ENCODE data around the gene TNFAIP8L3.

TNFAIP8L3 gene

DNA sequence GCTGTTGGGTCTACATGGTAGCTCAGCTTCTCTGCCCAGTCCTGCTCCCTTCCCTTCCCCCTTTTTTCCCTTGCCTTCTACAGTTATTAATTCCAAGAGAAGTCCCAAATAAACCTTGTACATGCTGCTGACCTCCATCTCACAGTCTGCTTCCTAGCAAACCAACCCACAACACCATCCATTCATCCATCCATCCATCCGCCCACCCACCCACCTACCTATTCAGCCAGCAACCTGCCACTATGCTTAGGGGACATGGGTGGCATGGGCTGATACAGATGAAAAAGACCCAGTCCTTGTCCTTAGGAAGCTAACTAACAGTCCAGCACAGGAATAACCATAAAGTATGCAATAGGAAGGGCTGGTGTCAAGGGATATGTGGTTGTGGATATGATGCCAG is 5.7 kb downstream of the TNFAIP8L3 start:
- FAIRE-seq = no peak

DNA sequence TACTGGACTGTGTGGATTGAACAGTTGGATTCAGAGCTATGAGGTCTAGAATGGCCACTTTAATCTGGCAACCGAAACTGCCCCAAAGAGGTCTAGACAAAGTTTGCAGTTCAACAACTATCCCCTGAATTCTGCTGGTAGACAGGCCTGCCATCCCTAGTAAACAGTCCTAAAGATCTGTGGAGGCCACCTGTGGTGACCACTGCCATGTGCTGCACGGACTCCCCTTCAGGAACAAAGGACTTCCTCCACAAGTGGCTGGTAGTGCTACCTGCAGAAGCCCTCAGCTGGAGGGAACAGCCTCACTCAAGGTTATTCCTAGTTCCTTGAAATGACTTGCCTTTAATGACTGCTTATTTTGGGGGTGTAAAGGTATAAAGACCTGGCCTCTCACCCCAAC is 6.1 kb downstream of the TNFAIP8L3 start:
- no peak for FAIRE-seq

DNA sequence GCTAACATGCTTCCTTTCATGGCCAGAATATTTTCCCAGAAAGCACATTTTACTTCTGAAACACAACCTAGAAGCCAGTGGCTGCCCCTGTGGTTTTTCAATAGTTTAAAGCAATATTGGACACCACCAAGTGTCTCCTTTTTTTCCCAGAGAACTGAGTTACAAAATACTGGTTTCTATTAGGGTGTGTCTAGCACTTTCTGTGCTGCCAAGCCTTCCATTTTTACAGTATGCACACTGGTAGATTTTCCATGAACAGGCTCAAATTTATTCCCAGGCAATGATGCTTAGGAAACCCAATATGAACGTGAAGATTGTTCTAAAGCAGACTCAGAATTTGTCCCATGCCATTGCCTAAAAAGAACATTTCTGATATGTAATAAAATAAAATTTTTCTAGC is 7.2 kb downstream of the TNFAIP8L3 start:
- FAIRE-seq = no peak

- FAIRE-seq = no peak
Observed at GRCh38 chr15:51086409-51086808, 8.3 kb downstream of the TNFAIP8L3 start.

DNA sequence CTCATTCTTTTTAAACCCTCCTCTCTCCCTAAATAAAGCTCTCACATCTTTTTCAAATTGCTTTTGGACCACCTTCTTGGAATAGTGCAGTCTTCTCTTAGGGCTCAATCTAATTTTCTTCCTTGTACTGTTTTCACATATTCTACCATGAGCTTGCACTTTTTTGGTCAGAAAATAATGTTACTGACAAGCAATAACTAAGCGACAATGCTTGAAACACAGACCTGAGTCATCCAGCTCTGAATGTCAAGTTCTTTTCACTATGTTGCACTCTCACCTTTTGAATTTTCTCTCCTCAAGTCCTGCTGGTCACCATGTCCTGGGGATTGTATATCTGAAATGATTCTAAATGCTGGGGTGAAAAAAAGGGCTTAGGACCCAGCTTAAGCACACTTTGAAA is 8.9 kb downstream of the TNFAIP8L3 start:
- FAIRE-seq = no peak

- FAIRE-seq = no peak
Observed at GRCh38 chr15:51083641-51084166, 11.0 kb downstream of the TNFAIP8L3 start.

GRCh38 chr15:51082246-51082645 is 12.5 kb downstream of the TNFAIP8L3 start:
- FAIRE-seq = no peak

GRCh38 chr15:51080286-51080685 is 14.4 kb downstream of the TNFAIP8L3 start:
- FAIRE-seq = no peak

DNA sequence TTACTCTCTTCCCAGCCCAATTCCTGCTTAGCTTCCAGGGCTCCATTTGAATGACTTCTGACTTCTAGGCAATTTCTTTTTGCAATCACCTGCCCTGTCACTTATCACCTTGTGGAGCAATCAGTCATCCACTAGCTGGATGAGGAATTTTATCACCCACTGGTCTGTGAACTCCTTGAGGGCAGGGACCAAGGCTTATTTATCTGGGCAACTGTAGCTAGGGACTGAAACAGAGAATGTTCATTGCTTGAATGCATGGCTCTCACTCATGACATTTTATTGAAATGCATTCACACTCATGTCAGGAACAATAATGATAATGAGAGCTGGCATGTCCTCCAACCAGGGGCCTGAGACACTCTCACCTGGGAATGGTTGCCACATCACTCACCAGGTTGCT is 15.5 kb downstream of the TNFAIP8L3 start:
- FAIRE-seq = no peak

GRCh38 chr15:51077221-51078153 is 17.2 kb downstream of the TNFAIP8L3 start:
- no peak for FAIRE-seq

- no peak for FAIRE-seq
Observed at GRCh38 chr15:51076524-51077220, 18.0 kb downstream of the TNFAIP8L3 start.

DNA sequence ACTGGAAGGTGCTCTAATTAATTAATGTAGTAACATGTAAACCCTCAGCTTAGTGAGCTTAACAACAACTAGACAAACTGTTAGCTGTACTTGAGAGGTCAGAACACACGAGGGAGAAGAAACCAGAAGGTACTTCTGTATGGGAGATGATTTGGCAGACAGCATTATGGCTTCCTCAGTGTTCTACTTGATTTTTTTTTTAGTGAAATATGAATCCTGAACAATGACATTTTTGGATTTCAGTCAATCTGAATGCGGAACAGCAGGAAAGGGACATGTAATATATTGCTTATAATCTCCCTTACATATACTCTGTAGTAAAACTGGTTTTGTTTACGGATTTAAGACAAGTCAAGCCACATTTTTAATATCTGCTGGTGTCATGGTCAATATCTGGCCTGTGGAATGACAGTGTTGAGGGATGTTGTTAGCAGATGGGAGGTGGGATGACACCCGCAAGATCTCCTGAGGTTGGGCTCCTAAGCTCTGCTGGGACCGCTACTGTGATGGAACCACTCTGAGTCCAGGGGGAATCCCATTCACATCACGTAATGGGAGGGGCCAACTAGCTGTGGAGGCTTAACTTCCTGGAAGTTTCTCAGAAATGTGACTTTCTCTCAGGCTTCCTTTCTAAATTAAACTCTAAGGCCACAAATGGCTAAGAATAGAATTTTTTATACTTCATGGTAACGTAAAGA is 18.7 kb downstream of the TNFAIP8L3 start:
- FAIRE-seq = no peak

GRCh38 chr15:51075364-51075763 is 19.3 kb downstream of the TNFAIP8L3 start:
- no peak for FAIRE-seq

- no peak for FAIRE-seq
Observed at GRCh38 chr15:51074926-51075325, 19.8 kb downstream of the TNFAIP8L3 start.

- FAIRE-seq = no peak
Observed at GRCh38 chr15:51071578-51071977, 23.1 kb downstream of the TNFAIP8L3 start.

- no peak for FAIRE-seq
Observed at GRCh38 chr15:51069983-51070382, 24.7 kb downstream of the TNFAIP8L3 start.

DNA sequence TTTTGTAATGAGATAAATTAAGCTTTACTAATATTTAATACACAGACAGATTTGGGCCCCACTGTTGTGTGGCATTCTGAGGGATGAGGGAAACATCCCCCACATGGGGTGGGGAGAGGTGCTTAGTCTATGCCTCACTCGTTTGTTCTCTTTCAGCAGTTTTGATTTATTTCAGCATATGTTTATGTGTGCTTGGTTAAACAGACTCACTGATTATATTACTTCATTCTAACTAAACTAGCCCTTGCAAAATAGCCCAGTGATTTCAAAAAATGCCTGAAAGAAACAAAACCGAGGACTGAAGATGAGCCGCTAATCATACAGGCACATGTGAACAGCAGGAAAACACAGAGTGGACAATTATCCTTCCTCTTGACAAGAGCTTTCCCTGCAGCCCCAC is 27.2 kb downstream of the TNFAIP8L3 start:
- no peak for FAIRE-seq

GRCh38 chr15:51065781-51066180 is 28.9 kb downstream of the TNFAIP8L3 start:
- no peak for FAIRE-seq

- no peak for FAIRE-seq
Observed at GRCh38 chr15:51065261-51065660, 29.4 kb downstream of the TNFAIP8L3 start.

- FAIRE-seq = no peak
Observed at GRCh38 chr15:51062736-51063135, 32.0 kb downstream of the TNFAIP8L3 start.

- no peak for FAIRE-seq
Observed at GRCh38 chr15:51060030-51060673, 34.6 kb downstream of the TNFAIP8L3 start.

DNA sequence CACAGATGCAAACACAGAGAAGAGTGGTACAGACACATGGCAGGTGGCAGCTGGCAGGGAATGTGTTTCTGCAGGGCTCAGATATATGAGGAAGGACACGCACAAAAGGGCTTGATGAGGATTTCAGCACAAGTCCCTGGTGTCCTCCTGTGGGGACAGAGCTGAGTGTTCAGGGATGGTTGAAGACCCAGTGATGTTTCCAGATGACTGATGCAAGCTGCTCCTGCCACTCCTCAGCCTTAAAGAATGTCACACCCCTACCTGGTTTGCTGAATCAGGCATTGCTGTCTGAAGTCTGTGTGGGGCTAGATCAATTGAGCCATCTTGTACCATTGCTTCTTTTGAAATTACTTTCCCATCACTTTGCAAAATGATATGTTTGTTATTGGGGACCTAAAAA is 40.2 kb downstream of the TNFAIP8L3 start:
- FAIRE-seq = no peak

- FAIRE-seq = no peak
Observed at GRCh38 chr15:51053571-51053970, 41.1 kb downstream of the TNFAIP8L3 start.
